BJ (cell line): ENCODE measurements around the gene OR6F1. TPM values are rescaled to one million over a fixed set of nuclear protein-coding genes. Genes with fewer than 3 reads are reported as not detected.
"Not testable (repeated sequence)": the region's sequence is repeated elsewhere in the genome, so short reads cannot be mapped to it uniquely, and the experiment has no call there.

Experiments
- CTCF ChIA-PET: fragments of 350-600 bp; formaldehyde crosslinking; extraction: SDS; loops from one replicate; lab custom pipeline; 2021; ENCODE audit warnings: antibody characterized with exemption, inconsistent platforms; lab: Yijun Ruan, JAX
- POLR2A ChIA-PET: fragments of 300-600 bp; sonication (Branson Sonifier 250); formaldehyde crosslinking; extraction: SDS; loops from one replicate; lab custom pipeline; 2021; ENCODE audit warnings: antibody characterized with exemption; lab: Charles Lee
- DNase-seq: peaks from one replicate; pipeline ENCODE4 v3.0.0-alpha.2; 2011; ENCODE audit warnings: low read depth
- H3K27me3 ChIP-seq: 2 replicates; pipeline ENCODE4 v1.6.0; 2011; ENCODE audit warnings: low read length; ENCODE audit not compliant: control insufficient read depth, insufficient read depth
- H3K36me3 ChIP-seq: 2 replicates; pipeline ENCODE4 v1.5.1; 2011; ENCODE audit warnings: low read length; ENCODE audit not compliant: control insufficient read depth, insufficient read depth
- H3K4me3 ChIP-seq: 2 replicates; pipeline ENCODE4 v1.5.1; 2011; ENCODE audit warnings: low read depth, mild to moderate bottlenecking, control low read depth, low read length
- polyA plus RNA-seq: library from polyadenylated mRNA; depleted of rRNA; stranded (reverse); fragments of >200 nt; gene quantifications from 2 replicates; pipeline ENCODE4 v1.2.3, GENCODE V29; 2011
- TF ChIP-seq, protein P1 (sequence below): IDR thresholded peaks from 2 replicates; pipeline ENCODE4 v1.5.1; 2011; ENCODE audit warnings: low read depth, mild to moderate bottlenecking, control low read depth, inconsistent platforms, low read length, moderate library complexity; ENCODE audit not compliant: insufficient read depth

Gene OR6F1
- polyA plus RNA-seq, 1 experiment: not detected

DNA sequence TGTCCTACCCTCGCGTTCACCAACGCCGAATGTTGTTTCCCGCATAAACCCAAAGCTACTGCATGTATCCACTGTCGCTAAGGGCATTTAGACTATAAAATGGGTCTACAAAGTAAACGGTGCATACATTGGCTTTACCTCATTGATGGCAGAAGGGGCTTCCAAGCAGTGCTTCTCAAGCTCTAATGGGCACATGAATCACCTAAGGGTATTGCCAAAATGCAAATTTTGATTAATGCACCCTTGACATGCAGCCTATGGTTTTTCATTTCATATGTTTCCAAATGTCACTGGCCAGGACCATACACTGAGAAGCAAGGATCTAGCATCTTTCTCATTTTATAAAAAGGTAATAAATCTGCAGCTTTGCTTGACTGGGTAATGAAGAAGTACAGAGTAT is 2.7 kb downstream of the OR6F1 start:
- TF ChIP-seq, protein P1, sequence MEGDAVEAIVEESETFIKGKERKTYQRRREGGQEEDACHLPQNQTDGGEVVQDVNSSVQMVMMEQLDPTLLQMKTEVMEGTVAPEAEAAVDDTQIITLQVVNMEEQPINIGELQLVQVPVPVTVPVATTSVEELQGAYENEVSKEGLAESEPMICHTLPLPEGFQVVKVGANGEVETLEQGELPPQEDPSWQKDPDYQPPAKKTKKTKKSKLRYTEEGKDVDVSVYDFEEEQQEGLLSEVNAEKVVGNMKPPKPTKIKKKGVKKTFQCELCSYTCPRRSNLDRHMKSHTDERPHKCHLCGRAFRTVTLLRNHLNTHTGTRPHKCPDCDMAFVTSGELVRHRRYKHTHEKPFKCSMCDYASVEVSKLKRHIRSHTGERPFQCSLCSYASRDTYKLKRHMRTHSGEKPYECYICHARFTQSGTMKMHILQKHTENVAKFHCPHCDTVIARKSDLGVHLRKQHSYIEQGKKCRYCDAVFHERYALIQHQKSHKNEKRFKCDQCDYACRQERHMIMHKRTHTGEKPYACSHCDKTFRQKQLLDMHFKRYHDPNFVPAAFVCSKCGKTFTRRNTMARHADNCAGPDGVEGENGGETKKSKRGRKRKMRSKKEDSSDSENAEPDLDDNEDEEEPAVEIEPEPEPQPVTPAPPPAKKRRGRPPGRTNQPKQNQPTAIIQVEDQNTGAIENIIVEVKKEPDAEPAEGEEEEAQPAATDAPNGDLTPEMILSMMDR: no peak
- Histone ChIP-seq H3K4me3 (no peak overlapping the region), H3K36me3 (no peaks in the 10 kb centered on the region), H3K27me3 (no peaks in the 10 kb centered on the region)
- ChIA-PET POLR2A (no interaction called here), CTCF (no interaction called here)
- DNase-seq: no peak

DNA sequence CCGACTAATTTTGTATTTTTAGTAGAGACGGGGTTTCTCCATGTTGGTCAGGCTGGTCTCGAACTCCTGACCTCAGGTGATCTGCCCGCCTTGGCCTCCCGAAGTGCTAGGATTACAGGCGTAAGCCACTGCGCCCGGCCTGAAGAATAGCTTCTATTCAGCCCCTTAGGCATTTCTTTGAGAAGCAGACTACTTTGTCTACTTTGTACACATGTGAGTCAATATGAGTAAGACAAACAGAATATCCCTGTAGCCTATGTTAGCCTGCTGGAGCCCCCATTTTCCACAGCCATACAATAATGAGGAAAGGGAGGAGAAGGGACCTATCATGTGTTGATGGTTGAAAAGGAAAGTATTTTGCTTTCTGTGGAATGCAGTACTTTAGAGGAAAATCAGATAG is 5.8 kb downstream of the OR6F1 start:
- H3K27me3 ChIP-seq, H3K4me3 ChIP-seq, H3K36me3 ChIP-seq, POLR2A ChIA-PET, CTCF ChIA-PET, DNase-seq: not testable (repeated sequence)

DNA sequence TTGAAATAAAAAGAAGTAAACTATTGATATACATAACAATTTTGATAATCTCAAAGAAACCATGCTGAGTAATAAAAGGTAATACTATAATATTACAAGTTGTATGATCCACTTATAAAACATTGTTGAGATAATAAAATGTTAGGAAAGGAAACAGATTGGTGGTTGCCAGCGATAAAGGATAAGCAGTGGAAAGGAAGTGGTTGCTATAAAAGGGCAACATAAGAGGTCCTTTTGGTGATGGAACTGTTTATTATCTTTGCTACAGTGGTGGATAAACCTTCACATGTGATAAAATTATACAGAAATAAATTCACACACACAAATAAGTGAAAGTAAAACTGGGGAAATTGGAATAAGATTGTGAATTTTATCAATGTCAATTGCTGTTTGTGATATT is 15.1 kb downstream of the OR6F1 start:
- Histone ChIP-seq H3K36me3 (no peaks in the 10 kb centered on the region), H3K4me3 (no peak overlapping the region), H3K27me3 (no peaks in the 10 kb centered on the region)
- ChIA-PET CTCF (no interaction called here), POLR2A (no interaction called here)
- TF ChIP-seq, protein P1: no peak
- DNase-seq: no peak

DNA sequence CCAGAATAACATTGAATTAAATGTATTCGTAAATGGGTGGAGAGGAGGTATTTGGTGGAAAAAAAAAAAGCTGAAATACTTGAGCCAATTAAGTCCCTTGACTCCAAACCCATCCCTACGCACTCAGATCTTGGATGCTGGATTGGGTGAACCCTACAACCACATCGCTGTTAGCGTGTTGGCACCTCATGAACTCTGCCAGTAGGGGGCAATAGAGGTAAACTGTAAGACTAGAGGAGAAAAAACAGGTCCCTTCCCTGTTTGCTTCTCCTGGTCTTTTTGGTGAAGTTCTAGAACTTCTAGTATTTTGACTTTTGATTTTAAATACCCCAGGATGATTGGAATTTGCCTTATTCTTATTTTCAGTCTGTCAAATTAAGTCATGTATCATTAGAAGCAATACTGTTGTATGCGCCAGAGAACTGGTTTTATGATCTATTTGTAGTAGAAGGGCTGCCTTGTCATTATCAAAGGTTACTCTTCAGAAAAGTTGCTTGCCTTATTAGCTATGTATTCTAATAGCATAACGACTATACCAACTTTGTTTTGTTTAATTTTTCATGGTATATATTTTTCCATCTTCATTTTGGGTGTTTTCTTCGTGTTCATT is 35.1 kb downstream of the OR6F1 start:
- ChIA-PET POLR2A (no interaction called here), CTCF (interaction anchor here (1.2 kb wide), 1 partner anchor 22 kb away, joined by 3 read pairs; no protein-coding TSS in a partner anchor)
- no peaks in the 10 kb centered on the region for H3K36me3 ChIP-seq
- DNase-seq: no peak
- TF ChIP-seq, protein P1: peak; percentile 35
- H3K4me3 ChIP-seq: no peak overlapping the region
- no peaks in the 10 kb centered on the region for H3K27me3 ChIP-seq

DNA sequence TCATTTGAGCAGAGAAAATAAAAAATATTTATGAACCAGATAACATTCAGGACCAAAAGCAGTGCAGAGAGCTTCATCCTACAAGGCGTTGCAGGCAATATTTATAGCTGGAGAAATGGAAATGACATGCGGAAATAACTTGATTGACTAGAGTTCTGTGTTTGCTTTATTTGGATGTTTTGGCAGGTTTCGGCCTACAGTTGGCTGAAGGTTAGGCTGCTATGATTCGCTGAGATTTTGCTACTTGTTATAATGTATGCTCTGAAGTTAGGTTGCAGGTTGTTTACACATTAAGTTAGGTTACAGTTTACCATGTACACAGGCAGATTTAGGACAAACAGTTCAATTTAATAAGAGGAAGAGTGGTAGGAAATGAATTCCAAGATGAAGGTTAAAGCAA is 36.3 kb downstream of the OR6F1 start:
- CTCF ChIA-PET: interaction anchor here (0.8 to 1.2 kb wide), 2 partner anchors 23 to 670 kb away, joined by 3 read pairs; no protein-coding TSS in a partner anchor
- POLR2A ChIA-PET: no interaction called here
- DNase-seq: no peak
- Histone ChIP-seq H3K36me3 (no peaks in the 10 kb centered on the region), H3K27me3 (no peaks in the 10 kb centered on the region), H3K4me3 (no peak overlapping the region)
- TF ChIP-seq, protein P1: no peak

DNA sequence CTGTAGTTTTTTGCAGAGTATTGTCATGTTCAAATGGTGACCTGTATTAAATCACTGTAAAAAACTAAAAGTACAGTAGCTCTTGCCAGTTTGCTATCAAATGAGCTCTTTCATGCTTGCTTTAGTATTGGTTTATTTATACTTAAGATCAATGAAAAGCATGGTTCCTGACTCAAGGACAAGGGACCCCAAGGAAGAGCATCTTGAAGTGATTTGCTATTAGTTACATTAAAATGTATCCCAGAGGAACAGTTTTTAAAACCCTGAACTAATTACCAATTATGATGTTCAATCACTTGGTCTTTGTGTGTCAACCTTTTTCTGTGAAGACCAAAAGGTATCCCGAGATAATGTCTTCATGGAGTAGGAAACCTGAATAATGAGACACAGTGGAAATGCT is 36.8 kb downstream of the OR6F1 start, which contains the start of gene OR13G1:
OR13G1 (minus strand) TSS at position 101 of the 400 bp plus-strand sequence. CDS start 6,698 bp downstream, outside the sequence.
- ChIA-PET POLR2A (no interaction called here), CTCF (interaction anchor here (0.8 kb wide), 1 partner anchor 670 kb away, joined by 3 read pairs; no protein-coding TSS in a partner anchor)
- TF ChIP-seq, protein P1: no peak
- no peak for DNase-seq
- no peaks in the 10 kb centered on the region for H3K36me3 ChIP-seq
- H3K4me3 ChIP-seq: no peak within 1 kb of the TSS
- no peaks in the 10 kb centered on the region for H3K27me3 ChIP-seq
